TTC549 (cell line): ENCODE measurements around the gene HSPB8.

Experiments used
- FAIRE-seq: peaks from 2 replicates; lab custom pipeline; 2012; peaks lifted over from hg19 to GRCh38; lab: Jason Lieb, UNC

The HSPB8 gene

DNA sequence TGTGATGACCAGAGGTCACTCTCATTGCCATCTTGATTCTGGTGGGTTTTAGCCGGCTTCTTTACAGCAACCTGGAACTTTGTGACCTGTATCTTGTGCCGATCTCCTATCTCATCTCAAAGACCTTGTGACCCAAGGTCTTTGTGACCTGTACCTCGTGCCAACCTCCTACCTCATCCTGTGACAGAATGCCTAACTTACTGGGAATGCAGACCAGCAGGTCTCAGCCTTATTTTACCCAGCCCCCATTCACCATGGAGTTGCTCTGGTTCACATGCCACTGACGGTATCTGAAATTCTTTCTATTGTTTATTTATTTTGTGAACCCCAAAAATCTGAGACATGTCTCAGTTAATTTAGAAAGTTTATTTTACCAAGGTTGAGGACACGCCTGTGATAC, 7.4 kb upstream of the HSPB8 start:
- FAIRE-seq: no peak

DNA sequence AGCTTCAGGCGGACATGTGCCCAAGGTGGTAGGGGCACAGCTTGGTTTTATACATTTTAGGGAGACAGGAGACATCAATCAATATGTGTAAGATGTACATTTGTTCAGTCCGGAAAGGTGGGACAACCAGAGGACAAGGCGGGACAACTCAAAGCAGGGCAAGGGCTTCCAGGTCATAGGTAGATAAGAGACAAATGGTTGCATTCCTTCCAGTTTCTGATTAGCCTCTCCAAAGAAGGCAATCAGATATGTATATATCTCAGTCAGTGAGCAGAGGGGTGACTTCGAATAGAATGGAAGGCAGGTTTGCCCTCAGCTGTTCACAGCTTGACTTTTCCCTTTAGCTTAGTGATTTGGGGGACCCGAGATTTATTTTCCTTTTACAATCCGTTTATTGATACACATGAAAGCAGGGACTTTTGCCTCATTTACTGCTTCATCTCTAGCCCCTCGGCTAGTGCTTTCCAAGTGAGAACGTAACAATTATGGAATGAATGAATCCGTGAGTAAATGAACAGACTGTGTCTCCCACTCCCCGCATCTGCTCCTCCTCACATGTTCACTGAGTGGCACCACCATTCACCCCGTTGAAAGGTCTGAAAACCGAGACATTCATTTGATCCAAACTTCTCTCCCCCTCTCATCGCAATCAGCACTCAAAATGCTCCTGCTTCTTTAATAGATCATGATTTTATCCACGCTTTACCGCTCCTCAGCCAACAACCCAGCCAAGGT, 6.9 kb upstream of the HSPB8 start:
- no peak for FAIRE-seq

DNA sequence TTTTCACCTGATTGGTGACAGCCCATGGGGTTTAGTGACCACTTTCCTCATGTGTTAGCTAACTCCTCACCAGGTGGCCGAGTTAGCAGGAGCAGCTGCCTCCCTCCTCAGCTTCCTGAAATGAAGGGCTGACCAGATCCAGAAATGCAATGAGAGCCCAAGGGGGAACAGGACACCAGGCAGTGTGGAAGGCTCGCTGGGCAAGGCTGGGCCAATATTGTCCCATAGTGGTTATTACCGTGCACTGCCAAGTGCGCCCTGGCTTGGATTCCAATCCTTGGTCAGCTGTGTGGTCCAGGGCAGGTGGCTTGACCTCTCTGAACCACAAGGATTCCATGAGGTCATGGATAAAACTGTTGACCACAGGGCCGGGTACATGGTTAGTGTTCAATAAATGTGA, 3.6 kb upstream of the HSPB8 start:
- no peak for FAIRE-seq

DNA sequence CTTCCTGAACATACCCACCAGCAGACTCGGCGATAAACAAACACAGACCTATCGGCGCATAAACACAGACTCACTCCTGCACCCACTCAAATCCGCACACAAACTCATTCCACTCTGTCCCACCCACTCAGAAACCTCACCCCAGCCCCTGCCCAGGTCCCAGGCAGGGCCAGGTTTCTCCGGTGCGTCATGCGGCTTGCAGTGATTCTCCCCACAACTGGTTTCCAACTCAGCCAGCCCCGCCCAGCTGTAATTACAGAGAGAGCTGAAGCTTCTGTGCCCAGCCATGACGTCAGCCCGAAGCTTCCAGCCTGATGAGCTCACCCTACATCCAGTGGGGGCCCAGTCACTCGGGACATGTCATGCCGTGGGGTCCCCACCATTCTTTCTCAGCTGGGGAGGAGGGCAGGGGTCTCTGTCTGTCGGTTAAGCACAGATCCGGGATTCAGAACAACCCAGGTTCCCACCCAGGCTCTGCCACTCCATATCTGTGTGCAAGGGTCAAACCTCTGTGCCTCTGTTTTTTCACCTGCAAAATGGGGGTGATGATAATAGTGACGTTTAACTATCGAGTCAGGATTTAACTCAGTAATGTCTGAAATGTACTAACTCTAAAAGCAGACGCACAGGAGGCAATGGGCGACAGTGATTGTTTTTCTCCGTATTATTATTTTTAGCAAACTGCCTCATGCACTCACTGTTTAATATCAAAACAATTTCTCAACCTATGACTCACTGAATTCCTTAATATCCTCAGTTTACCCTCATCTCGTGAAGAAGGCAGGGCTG, 2.3 kb upstream of the HSPB8 start:
- FAIRE-seq: no peak

DNA sequence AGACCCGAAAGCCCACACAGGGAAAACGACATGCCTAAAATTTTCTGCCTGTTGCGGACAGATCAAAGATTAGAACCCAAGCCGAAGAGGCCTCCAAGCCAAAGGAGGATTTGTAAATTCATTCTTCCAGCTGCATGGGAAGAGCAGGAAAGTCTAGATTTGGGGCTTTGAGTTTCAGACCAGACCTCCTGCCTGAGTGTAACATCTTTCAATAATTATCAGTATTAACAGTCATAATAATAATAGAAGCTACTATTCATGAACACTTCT, 1.7 kb upstream of the HSPB8 start:
- FAIRE-seq: no peak

DNA sequence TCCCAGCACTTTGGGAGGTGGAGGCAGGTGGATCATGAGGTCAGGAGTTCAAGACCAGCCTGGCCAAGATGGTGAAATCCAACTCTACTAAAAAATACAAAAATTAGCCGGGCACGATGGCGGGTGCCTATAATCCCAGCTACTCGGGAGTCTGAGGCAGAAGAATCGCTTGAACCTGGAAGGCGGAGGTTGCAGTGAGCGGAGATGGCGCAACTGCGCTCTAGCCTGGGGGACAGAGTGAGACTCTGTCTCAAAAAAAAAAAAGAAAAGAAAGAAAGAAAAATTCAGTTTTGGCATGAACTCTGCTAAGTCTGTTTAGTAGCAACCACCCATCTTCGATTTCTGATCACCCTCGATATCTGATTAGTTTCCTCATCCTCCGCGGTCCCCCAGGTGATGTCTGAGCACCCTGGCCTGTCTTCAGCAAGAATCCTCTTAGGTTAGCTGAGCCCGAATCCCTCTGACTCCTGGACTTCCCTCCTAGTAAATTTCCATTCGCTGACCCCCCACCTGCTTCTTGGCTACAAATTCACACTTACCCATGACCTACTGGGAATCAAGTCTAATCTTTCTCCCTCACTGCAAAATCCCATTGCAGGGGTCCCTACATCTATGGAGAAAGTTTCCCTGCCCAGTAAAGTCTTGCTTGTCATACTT, 879 bp upstream of the HSPB8 start:
- FAIRE-seq: no peak

DNA sequence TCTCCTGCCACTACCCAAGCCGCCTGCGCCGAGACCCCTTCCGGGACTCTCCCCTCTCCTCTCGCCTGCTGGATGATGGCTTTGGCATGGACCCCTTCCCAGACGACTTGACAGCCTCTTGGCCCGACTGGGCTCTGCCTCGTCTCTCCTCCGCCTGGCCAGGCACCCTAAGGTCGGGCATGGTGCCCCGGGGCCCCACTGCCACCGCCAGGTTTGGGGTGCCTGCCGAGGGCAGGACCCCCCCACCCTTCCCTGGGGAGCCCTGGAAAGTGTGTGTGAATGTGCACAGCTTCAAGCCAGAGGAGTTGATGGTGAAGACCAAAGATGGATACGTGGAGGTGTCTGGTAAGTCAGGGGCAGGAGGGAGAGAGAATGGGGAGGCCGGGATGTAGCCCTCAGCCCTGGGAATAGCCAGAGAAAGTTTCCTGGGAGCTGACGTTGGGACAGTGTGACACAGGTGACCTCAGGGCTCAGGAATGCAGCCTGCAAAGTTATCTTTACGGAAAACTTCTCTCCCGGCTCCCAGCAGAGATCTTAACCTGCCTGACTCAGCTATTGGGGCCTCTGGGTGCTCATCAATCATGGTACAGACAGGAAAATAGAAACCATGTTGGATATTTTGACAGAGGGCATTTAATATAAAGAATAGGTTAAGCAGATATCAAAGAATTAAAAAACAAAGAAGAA, 747 bp downstream of the HSPB8 start:
- no peak for FAIRE-seq

DNA sequence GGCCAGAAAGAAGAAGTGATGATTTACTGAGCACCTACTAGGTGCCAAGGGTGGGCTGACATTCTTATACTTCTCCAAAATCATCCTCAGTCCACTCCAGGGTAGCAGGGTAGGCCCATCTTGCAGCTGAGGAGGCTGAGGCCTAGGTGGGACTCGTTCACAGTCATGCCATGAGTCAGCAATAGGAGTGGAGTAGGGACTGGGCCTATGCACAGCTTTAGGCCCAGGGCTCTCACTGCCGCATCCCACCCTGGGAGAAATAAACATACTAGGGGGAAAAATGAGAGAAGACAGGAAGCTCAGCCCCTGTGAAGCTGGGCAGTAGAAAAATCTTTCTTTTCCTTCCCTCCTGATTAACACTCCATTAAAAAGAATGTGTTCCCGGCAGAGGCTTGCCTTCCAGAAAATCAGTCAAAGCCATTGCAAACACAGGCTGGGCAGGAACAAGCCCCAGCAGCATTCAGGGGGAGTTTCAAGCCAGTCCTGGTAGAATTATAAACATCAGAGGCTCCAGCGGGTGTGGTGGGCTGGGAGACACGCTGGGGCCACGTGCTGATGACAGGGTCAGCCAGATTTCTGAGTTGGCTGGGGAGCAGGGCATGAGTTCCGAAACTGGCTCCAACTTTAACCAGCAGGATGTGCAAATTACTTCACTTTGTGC, 1.8 kb downstream of the HSPB8 start:
- no peak for FAIRE-seq

DNA sequence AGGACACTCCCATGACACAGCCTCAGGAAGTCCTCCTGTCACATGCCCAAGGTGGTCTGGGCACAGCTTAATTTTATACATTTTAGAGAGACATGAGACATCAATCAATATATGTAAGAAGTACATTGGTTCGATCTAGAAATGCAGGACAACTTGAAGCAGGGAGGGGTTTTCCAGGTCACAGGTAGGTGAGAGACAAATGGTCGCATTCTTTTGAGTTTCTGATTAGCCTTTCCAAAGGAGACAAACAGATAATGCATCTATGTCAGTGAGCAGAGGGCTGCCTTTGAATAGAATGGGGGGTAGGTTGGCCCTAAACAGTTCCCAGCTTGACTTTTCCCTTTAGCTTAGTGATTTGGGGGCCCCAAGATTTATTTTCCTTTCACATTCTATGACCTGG, 2.5 kb downstream of the HSPB8 start:
- no peak for FAIRE-seq

DNA sequence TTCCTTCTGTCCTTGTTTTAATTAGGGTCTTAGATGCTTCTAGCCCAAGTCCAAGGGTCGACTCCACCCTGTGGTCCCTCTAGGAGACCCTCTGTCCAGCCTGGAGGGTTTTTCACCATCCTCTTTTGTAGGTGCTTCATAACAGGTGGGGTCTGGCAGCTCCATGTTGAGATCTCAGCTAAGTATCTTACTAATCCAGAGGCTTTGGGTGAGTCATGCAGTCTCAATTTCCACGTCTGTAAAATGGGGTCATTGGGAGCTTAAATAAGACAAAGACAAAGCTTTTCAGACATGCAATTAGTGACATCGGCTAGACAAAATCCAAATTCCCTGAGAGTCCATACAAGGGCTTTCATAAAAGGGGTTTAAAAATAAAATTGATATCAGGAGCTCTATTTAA, 3.2 kb downstream of the HSPB8 start:
- FAIRE-seq: no peak

DNA sequence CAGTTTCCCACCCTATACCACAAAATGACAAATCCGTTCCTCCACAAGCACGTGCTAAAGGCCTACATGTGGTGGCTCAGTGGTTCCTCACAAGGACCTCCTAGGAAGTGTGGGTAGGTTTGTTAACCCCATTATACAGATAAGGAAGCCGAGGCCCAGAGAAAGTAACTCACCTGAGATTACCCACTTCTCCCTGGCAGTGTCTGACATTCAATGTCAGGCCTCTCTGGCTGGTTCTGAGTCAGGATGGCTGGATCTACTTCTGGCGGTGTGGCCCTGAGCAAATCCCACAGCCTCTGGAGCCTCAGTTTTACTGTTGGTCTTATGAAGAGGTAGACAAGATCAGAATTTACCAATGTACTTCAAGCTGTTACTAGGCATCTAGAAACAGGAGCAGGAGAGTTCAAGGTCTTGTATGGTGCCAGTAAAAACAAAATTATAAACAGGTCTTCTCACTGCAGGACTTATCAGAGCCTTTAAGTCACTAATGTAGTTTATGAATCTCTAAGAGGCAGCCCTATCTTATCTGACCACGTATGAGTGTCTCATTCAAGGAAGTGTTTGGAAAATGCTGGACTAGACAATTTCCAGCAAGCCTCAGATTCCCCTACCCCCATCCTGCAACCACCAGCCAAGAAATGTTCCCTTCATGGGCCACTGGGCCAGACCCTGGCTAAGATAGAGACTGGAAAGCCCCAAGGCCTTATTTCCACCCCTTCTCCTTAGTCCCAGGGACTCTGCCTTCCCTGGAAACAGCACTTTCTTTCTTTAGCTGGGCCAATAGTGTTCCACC, 4.2 kb downstream of the HSPB8 start:
- FAIRE-seq: no peak

DNA sequence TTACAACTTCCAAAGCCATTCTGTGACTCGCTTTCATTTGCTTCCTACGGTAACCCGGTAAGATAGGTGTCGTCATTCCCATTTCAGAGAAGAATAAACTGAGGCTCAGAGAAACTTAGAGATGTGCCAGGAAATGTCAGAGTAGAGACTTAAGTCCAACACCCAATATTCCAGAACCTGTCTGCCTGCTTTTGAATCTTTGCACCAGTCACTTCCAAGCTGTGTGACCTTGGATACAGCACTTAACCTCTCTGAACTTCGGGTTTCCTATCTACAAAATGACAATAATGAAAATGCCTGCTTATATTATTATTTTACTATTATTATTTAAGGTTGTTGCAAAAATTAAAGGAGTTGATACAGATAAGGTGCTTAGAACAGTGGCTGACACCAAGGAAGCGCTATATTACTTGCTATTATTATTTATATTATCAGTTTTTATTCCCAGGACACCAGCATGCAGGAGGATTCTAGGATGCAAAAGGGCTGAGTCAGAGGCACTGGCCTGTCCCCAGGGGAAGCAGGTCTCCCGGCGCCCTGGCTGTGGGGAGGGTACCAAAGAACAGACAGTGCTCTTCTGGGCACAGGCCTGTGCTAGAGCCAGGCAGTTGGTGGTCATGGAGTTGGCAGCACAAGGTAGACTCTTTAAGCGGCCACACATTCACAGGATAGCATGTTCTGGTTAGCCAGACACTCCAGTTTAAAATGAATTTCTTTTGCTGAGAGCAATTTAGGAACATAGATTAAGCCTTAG, 5.4 kb downstream of the HSPB8 start:
- no peak for FAIRE-seq

DNA sequence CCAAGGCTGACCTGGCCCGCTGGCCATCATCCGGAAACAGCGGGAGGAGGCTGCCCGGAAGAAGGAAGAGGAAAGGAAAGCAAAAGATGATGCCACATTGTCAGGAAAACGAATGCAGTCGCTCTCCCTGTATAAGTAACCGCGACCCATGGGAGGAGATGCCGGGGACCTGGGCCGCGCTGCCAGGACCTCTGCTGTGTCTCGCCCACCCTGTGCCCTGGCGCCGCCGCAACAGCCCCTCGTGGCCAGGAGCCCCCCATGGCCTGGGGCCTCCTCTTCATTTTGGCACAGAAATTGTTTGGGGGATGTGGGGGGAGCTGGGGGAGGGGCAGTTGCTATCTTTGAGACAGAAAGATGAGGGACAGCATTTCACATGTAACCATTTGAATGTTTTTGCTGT, 16.5 kb downstream of the HSPB8 start:
- no peak for FAIRE-seq

DNA sequence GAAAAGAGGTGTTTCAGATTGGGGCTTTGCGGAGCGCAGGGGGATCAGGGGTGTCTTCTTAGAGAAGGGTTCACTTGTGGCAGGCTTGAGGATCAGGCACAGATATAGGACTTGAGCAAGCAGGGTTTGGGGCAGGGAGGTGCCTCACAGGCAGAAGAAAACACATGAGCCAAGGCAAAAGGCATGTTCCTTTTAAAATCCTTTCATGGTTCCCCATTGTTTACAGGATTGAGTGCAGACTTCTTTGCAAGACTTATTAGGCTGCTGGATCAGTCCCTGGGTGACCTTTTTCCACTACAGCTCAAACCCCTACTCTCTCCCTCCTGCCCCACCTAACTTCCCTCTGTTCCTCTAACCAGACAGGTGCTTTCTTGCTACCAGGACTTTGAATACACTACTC, 19.7 kb downstream of the HSPB8 start:
- FAIRE-seq: no peak

DNA sequence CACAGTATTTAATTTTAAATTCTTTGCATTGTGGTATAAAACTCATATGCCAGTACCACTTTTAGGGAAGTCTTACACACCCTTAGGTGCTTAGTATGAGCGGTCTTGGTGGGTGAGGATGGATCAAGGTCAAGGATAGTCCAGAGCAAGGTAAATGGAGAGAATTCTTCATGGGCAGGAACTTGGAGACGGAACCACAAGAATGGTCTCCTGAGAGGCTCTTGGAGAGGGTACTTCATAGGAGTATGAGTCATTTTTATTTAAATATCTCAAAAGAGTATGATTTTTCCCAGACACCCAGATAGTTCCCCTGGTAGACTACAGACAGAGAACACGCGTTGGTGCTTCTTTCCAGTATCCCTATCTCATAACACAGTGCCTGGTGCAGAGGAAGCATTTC, 21.9 kb downstream of the HSPB8 start:
- no peak for FAIRE-seq

DNA sequence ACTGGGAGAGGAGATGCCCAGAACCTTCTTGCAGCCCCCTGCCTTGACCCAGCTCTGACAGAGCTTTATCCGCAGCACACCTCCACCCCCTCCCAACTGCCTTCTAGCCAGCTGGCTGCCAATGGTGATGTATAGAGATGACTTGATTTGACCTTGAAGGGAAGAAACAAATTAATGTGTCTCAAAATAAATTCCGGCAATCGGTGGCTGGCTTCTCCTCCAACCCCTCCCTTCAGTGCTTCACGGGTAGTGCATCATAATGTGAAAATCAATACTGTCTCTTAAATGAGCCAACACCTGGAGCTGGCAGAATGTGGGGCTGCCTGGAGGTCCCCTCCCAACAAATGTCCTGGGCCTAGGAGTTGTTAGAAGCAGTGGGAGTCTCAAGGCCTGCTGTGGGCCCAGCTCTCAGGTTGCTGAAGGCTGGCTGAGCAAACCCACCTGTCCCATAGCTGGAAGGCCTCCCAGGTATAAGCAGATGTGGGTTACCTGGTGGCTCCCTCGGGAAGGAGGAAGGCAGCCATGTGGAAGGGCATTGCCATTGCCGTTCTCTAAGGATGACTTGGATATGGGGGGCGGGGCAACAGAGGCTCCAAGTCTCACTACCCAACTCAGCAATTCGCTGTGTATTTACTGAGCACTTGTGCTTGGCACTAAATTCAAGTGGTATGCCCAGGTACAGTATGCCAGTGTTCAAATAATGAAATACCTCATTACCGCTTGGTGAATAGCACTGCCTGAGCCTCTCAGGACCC, 23.2 kb downstream of the HSPB8 start:
- FAIRE-seq: no peak

DNA sequence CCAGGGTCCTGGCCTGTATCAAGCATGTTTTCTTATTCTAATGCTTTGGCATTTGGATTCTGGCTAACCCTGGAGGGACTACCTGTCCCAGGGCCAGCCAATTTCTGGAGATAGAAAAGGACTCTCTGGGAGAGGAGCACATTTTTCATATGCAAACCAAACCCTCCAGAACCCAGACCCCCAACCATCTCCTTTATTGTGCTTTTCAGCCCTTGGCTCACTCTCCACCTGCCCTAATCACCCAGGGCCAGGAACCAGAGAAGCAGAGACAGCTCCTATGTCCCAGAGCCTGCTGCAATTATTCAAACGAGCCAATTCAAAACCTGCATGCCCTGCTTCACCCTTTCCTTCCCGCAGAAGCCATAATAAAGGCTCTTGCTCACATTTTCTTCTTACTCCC, 23.8 kb downstream of the HSPB8 start:
- no peak for FAIRE-seq

DNA sequence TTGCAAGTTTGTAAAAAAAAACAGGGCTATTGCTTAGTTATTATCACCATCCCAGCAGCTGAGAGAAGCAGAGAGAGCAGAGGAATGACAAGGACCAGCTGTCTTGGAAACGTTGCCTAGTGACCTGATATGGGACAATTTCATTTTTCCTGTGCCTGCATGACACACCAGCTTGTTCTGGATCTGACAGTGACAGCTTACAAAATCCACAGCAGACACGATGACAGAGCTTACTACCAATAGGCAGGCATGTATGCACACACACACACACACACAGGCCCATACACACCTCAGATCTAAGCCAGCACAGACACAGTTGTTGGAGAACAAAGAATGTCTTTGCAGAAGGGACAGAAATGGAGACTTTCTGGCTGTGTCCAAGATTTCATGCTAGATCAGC, 25.4 kb downstream of the HSPB8 start:
- no peak for FAIRE-seq

DNA sequence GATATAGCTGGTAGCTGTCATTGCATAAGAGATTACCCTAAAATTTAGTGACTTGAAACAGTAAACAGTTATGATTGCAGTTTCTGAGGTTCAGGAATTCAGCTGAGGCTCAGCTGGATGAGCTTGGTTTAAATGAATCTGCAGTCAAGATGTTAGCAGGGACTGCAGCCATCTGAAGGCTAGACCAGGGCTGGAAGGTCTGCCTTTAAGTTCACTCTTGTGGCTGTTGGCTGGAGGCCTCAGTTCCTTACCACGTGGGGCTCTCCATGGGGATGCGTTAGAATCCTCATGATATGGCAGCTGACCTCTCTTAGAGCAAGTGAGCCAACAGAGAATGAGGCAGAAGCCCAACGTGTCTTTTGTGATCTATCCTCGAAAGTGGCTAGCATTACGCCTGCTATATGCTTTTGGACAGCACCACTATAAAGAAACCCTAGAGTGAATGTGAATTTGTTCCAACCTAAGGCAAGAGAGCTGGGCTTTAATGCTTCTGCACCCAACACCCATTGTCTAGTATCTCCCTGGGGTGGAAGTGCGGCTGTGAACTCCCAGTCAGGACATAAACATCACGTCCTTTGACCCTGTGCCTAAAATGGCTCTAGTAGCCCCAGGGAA, 26.0 kb downstream of the HSPB8 start:
- no peak for FAIRE-seq
